Measurements from ENCODE around the gene KIF26B. TPM values are rescaled to one million over a fixed set of nuclear protein-coding genes. Genes with fewer than 3 reads are reported as not detected.
A peak's percentile ranks its signal among the peaks of the same experiment; 100 is the strongest.

Gene KIF26B
- total and polyA plus RNA-seq, 10 of the 15 experiments (the other 5 are each of a cell fraction or from before 2014, with no cell fraction given) = 0.35 to 11.6 (median 2.2) TPM

GRCh38 chr1:245645894-245646293, 491.1 kb downstream of the KIF26B start (continued):
- no peak for TF ChIP-seq NFYB (IDR thresholded peaks at IDR 0.05; ENCODE audit: insufficient read depth, low read depth, low read length)
- no peak for TF ChIP-seq POLR2A (IDR thresholded peaks at IDR 0.05; ENCODE audit: low read depth, low read length)
- no peak for TF ChIP-seq HCFC1 (IDR thresholded peaks at IDR 0.05; ENCODE audit: low read length)
- TF ChIP-seq SPI1 (IDR thresholded peaks at IDR 0.05; ENCODE audit: borderline replicate concordance, insufficient read depth, low read depth, low read length) = no peak; the same call in 1 of the 2 replicates
- TF ChIP-seq POU2F2 (IDR thresholded peaks at IDR 0.05; ENCODE audit: borderline replicate concordance, low read depth, low read length) = peak; percentile 31; the same call in 1 of the 3 replicates
- TF ChIP-seq MTA3 (IDR thresholded peaks at IDR 0.05; ENCODE audit: borderline replicate concordance, low read length) = peak; percentile 25; the same call in 1 of the 2 replicates
- TF ChIP-seq PAX5 (IDR thresholded peaks at IDR 0.05; ENCODE audit: borderline replicate concordance, low read depth, low read length) = peak; percentile 77; the same call in 1 of the 2 replicates
- TF ChIP-seq RELA (IDR thresholded peaks at IDR 0.05; ENCODE audit: borderline replicate concordance, partially characterized antibody) = no peak
- TF ChIP-seq BCL11A (IDR thresholded peaks at IDR 0.05; ENCODE audit: low read depth, low read length) = peak; percentile 61; the same call in 1 of the 2 replicates
- no peak for TF ChIP-seq NFXL1 (IDR thresholded peaks at IDR 0.05; ENCODE audit: borderline replicate concordance)
- no peak for TF ChIP-seq TBL1XR1 (IDR thresholded peaks at IDR 0.05; ENCODE audit: low read depth, low read length)
- TF ChIP-seq CUX1 (IDR thresholded peaks at IDR 0.05; ENCODE audit: insufficient replicate concordance, low read depth, low read length) = peak; percentile 67
- TF ChIP-seq NKRF (conservative IDR thresholded peaks at IDR 0.05) = no peak
- no peak for TF ChIP-seq WRNIP1 (IDR thresholded peaks at IDR 0.05; ENCODE audit: borderline replicate concordance, low read depth, low read length)
- TF ChIP-seq EZH2 (IDR thresholded peaks at IDR 0.05; ENCODE audit: borderline replicate concordance, control insufficient read depth, low read depth, low read length) = no peak
- TF ChIP-seq SMAD1 (IDR thresholded peaks at IDR 0.05; ENCODE audit: low read depth, partially characterized antibody) = no peak
- TF ChIP-seq PAX8 (IDR thresholded peaks at IDR 0.05) = no peak
- no peak for TF ChIP-seq STAT1 (conservative IDR thresholded peaks at IDR 0.05)
- TF ChIP-seq CREM (IDR thresholded peaks at IDR 0.05; ENCODE audit: low read depth) = peak; percentile 77; the same call in 1 of the 2 replicates
- no peak for TF ChIP-seq E2F8 (IDR thresholded peaks at IDR 0.05; ENCODE audit: low read depth, partially characterized antibody)
